OCI-LY1 (cell line): ENCODE results near the gene BTBD1.

Experiments used
- CTCF ChIP-seq: fragments of 200-600 bp; sonication (generic), shearing (Covaris generic); IDR thresholded peaks from 2 replicates; pipeline ENCODE4 v1.5.1; 2017; ENCODE audit warnings: mild to moderate bottlenecking, antibody characterized with exemption, low read length, moderate library complexity, mixed read lengths
- EZH2 ChIP-seq: fragments of 200-600 bp; sonication (generic), shearing (Covaris generic); IDR thresholded peaks from 2 replicates; pipeline ENCODE4 v1.8.0; 2017; ENCODE audit warnings: borderline replicate concordance, mixed run types, mild to moderate bottlenecking, antibody characterized with exemption, low read length, moderate library complexity, mixed read lengths

- no peak for TF ChIP-seq CTCF
- TF ChIP-seq EZH2 = no peak
These were observed 37.1 kb upstream of the BTBD1 start for GRCh38 chr15:83104141-83104540.
